Mucosa of gallbladder (tissue), 1 donor: Measurements from ENCODE around the gene ARID1B. TPM values are rescaled to one million over a fixed set of nuclear protein-coding genes. Genes with fewer than 3 reads are reported as not detected.

ENCODE experiments used
- DNase-seq: peaks from one replicate; pipeline ENCODE4 v3.0.0-alpha.2; 2020; ENCODE audit warnings: low spot score
- total RNA-seq: library from RNA; stranded (reverse); gene quantifications from one replicate; pipeline ENCODE4 v1.2.1, GENCODE V29; 2021
- donor health status: DM: no; HTN: no; CAD: no.

The ARID1B gene
- total RNA-seq, result 101 TPM

DNA sequence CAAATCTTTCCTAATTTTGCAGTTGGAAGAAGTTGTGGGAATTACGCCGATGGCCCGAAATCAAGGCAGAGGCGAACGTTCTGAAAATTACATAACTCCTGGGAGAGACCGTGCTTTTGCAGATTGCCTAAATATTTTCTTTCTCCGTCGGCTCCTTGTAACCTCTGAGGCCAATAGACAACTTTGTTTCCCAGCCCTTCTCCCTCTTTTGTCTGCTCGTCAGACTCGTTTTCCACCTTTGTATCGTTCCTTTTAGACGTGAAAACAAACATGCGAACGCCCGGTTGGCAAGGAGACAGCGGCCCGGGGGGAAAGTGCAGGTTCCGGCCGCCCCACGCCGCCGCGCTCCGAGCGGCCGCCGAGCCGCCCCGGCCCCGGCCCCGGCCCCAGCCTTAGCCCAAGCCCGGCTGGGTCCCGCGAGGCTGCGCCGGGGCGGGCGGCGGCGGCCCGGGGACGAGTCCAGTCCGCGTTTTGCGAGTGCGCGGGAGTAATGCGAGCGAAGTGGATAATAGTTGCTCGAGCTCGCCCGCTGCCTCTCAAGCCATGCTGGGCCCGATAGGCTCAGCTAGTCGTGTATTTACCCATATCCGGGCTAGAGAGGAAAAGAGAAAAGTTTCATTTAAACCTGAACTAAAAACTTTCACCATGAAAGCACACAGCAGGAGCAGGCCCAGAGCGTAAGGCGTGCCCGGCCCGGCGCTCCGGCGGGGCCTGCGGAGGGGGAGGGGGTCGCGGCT is at the start of gene ARID1B:
Gene ARID1B, plus strand, starts transcription at position 539 of the 737 bp plus-strand sequence. CDS start 303 bp downstream, outside the sequence.
- peak; percentile 78 for DNase-seq

DNA sequence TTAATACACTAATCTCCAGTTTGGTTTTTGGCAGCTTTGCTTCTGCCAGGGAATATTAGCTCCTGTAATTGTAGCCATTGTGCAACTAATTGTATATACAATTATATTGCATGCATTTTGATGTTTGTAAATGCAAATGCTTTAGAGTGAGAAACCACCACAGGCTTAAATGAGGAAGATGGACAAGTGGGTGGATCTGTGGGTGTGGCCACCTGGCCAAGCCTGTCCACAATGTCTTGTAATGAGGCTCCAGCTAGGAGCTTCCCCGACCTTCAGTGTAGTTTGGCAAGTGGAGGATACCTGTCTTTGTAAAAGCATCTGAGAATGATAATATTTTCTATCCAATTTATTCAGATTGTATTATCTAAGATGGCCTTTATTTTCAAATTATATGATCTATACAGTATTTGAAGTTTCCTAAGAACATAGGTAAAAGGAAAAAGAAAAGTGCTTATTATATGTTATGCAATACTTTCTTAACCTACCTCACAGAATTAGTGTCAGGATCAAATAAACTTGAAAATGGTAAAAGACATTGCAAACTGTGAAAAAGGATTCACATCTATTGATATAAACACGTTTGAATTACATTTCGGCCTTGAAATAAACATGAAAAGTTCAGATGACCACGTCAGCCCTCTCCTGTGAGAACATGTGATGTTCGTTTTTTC is 49.3 kb upstream of the ARID1B start:
- no peak for DNase-seq

DNA sequence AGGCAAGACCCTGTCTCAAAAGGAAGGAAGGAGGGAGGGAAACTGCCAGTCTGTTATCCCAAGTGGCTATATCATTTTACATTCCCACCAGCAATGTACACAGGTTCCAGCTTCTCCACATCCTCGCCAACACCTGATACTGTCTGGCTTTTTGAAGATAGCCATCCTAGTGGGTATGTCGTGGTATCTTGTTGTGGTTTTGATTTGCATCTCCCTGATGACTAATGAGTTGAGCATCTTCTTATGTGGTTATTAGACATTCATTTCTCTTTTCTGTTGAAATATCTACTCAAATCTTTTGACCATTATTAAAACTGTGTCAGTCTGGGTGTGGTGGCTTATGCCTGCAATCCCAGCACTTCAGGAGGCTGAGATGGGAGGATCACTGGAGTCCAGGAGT is 47.9 kb upstream of the ARID1B start:
- DNase-seq, result no peak

DNA sequence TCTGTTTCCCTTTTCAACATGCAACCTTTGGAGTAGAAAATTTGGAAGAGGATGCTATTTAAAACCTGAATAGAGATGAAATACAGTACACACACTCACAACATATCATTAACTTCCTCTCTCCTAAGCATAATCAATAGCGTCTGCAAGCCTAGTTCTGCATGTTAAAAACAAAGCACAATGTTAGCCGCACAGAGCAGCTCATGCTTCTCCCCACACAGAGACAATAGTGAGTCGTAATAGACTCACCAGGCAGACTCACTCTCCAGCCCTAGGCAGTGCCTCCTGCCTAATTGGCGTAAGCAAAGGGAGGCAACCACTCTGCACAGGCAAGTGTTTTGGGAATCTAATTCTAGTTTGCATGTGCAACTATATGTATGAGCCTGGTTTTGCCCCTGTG is 45.8 kb upstream of the ARID1B start:
- no peak for DNase-seq

- DNase-seq, result no peak
These were observed 41.4 kb upstream of the ARID1B start for GRCh38 chr6:156735751-156736150.

- DNase-seq, result no peak
These were observed 36.6 kb upstream of the ARID1B start for GRCh38 chr6:156740604-156741003.

GRCh38 chr6:156741287-156742073 is 35.7 kb upstream of the ARID1B start:
- no peak for DNase-seq

- no peak for DNase-seq
These were observed 29.5 kb upstream of the ARID1B start for GRCh38 chr6:156747715-156748114.

GRCh38 chr6:156748504-156748903 is 28.7 kb upstream of the ARID1B start:
- no peak for DNase-seq

DNA sequence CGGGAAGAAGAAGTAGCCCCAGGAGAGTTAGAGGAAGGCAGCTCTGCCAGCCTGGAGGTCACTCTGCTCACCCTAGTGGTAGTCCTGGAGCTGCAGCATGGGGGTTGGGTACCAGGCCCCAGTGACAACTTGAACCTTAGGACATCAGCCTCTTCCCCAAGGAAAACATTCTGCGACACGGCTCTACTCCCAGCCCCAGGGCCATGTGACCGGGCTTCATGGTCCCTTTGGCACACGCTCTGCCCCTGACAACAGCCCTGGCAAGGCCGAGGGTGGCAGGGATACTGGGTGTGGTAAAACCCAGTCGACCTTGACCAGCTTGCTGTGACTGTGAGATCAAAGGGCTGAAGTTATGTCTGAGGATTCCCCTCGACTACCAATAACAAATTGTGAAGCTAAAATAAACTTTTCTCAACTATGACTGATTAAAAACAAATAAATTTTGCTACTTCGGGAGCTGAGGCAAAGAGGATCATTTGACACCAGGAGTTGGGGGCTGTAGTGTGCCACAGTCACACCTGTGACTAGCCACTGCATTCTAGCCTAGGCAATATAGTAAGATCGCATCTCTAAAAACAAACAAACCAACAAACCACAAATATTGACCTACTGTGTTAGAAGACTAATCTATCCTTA is 24.4 kb upstream of the ARID1B start:
- DNase-seq, result peak; percentile 41

- DNase-seq, result no peak
These were observed 20.3 kb upstream of the ARID1B start for GRCh38 chr6:156756630-156757610.

DNA sequence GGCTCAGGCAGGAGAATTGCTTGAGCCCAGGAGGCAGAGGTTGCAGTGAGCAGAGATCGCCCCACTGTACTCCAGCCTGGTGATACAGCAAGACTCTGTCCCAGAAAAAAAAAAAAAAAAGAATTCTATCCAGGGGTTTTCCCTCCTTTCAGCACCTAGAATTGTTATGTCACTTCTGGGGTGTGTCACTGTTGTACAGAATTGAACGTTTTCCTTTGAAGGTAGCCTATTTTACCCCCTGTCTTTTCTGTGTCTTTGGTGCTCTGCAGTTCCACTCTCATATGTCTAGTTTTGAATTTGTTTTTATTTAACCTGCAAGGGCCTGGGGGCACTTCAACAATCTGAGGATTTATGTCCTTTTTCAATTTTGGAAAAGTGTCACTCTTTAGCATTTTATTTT is 19.3 kb upstream of the ARID1B start:
- no peak for DNase-seq

GRCh38 chr6:156760377-156760776 is 16.8 kb upstream of the ARID1B start:
- DNase-seq, result no peak

- no peak for DNase-seq
These were observed 14.6 kb upstream of the ARID1B start for GRCh38 chr6:156762547-156762946.

DNA sequence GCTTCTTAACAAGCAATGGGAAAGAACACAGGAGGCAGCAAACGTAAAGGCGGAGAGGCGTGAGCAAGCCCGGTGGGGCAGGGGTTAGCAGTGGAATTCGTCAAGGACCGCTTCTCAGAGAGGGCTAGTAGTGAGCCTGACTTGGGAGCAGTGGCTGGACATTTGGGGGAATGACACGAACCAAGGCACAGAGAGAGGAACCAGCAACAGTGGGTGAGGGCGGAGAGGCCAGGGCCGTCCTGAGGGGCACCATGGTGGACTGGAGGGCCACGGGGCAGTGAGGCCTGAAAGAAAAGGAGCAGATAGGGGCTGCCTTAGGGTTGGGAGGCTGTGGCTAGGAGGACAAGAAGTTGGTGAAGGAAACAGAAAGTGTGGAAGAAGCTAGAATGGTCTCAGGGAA is 12.1 kb upstream of the ARID1B start:
- DNase-seq, result no peak

GRCh38 chr6:156767603-156768467 is 9.3 kb upstream of the ARID1B start:
- DNase-seq, result no peak

DNA sequence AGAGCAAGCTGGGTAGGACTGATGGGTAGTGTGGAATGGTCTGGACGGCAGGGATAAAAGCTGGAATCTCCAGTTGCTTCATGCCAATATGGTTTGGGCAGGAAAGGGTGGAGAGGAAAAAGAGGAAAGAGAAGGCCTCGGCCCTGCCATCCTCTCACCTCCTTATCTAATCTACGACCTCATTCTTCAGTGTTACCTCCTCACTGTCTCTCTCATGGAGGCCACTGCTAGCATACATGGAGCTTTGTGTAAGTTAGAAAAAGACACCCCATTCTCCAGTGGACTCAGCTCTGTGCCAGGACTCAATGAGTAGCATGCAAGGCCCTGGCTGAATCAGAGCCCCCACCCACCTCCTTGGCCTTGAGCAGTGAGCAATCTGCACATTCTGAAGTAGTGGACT is 6.1 kb upstream of the ARID1B start:
- no peak for DNase-seq

DNA sequence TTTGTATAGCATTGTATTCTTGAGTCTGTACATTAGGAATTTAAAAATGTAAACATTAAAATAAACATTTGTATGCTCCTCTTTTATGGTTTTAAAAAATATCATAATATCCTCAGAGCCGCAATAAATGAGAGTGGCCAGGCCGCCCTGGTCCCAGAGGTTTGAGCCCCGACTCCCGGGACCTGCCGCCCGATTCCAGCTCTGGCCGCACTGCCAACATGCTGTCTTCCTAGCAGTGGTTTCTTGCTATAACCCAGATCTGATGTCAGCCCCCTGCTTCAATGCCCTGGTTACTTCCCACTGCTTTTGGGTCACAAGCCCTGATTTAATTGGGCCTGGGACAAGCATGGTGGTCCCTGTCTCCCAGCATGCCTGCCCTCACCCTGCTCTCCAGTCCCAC is 5.4 kb upstream of the ARID1B start:
- no peak for DNase-seq

DNA sequence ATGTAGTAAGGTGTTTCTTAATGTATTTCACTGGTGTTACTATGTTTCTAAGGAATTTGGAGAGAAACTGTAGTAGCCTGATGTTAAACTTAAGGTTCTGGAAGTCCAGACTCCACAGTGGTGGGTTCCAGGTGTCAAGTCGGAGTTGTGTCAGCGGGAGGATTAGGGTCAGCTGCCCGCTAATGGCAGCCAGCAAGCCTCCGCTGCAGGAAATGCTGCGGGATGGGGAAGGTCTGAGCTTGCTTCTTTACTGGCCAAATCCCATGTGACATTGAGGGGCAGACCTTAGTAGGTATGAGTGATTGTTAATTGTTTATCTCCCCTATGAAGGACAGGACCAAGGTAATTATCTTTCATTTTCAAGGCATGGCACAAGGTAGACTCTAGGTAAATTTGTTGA is 3.7 kb upstream of the ARID1B start:
- no peak for DNase-seq
